GM06990 (cell line): Measurements from ENCODE around the gene ITLN1.

Experiments used
- DNase-seq: peaks from one replicate; pipeline ENCODE4 v3.0.0-alpha.2; 2011; ENCODE audit not compliant: insufficient read length; ENCODE audit errors: extremely low read depth
- H3K27me3 ChIP-seq: replicated peaks from 2 replicates; pipeline ENCODE4 v1.6.0; 2011; ENCODE audit warnings: low read length; ENCODE audit not compliant: control insufficient read depth, insufficient read depth
- H3K36me3 ChIP-seq: 2 replicates; pipeline ENCODE4 v1.5.1; 2011; ENCODE audit warnings: low read length; ENCODE audit not compliant: control insufficient read depth, insufficient read depth
- H3K4me3 ChIP-seq: replicated peaks from 2 replicates; pipeline ENCODE4 v1.5.1; 2011; ENCODE audit warnings: low read depth, mild to moderate bottlenecking, control low read depth, low read length
- TF ChIP-seq, protein P1 (sequence below): IDR thresholded peaks from 2 replicates; pipeline ENCODE4 v1.5.1; 2011; ENCODE audit warnings: low read length, control low read depth, mild to moderate bottlenecking, inconsistent platforms; ENCODE audit not compliant: insufficient read depth, poor library complexity, severe bottlenecking

ITLN1 gene

DNA sequence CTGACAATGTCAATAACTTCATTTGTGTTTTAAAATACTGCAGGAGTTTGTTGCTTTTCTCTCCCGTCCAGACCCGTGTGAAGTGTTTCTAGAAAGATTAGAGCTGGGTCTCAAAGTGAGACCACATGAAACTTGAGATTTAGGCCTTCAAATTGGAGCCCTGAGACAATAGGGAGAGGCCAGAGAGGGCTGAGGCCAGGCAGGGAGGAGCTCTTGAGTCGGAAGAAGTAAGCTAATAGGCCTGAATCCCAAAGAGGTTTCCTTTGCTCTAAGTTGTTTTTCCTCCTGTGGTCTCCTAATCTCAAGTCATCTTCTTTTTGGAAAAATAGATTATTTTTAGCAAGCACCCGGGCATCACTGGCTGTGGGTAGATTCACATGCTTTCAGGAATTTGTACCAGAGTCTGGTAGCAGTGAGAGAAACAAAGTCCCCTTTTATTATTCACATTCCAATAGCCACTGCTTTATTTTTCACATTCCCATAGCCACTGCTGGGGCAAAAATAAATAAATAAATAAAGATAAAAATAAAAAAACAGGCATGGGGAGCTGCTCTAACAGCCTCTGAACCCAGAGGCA, 47.9 kb downstream of the ITLN1 start:
- Histone ChIP-seq H3K27me3 (no peaks in the 10 kb centered on the region), H3K4me3 (no peak overlapping the region), H3K36me3 (no peaks in the 10 kb centered on the region)
- TF ChIP-seq, protein P1, sequence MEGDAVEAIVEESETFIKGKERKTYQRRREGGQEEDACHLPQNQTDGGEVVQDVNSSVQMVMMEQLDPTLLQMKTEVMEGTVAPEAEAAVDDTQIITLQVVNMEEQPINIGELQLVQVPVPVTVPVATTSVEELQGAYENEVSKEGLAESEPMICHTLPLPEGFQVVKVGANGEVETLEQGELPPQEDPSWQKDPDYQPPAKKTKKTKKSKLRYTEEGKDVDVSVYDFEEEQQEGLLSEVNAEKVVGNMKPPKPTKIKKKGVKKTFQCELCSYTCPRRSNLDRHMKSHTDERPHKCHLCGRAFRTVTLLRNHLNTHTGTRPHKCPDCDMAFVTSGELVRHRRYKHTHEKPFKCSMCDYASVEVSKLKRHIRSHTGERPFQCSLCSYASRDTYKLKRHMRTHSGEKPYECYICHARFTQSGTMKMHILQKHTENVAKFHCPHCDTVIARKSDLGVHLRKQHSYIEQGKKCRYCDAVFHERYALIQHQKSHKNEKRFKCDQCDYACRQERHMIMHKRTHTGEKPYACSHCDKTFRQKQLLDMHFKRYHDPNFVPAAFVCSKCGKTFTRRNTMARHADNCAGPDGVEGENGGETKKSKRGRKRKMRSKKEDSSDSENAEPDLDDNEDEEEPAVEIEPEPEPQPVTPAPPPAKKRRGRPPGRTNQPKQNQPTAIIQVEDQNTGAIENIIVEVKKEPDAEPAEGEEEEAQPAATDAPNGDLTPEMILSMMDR, result no peak
- no peak for DNase-seq

DNA sequence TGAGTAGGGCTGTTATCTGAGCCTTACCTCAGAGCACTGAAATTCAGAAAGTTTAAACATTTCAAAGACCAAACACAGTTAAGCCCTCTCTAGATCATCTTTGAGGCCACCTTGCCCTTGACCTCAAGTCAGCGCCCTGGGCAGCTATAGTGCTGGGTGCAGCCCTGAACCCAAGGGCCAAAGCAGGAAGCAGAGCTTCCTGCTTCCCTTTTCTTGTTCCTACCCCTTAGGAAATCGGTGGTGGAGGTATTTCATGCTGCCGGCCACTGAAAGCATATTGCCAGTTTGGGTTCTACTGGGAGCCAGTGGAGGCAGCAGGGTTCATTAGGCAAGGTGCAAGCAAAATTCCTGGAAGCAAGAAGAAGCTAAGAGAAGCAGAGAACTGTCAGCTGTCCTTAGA, 48.4 kb downstream of the ITLN1 start:
- Histone ChIP-seq H3K27me3 (no peaks in the 10 kb centered on the region), H3K4me3 (no peak overlapping the region), H3K36me3 (no peaks in the 10 kb centered on the region)
- TF ChIP-seq, protein P1, result no peak
- DNase-seq, result no peak

DNA sequence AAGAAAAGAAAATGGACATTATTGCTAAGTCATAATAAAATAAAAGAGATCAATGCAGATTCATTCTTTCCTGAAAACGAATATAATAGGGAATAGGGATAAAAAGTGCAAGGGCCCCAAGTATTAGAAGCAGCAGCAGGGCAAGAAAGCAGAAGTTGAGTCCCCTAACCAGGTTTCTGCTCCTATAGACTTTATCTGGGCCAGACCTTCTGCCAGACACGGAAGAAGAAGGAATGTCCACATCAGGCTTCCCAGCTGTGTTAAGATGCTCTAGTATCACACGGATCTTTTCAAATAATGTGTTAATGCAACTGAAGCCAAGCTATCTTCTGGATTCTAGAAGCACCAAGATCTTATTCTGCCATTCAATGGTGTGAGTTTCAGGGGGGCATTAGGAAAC, 49.2 kb downstream of the ITLN1 start:
- no peak for DNase-seq
- TF ChIP-seq, protein P1, result no peak

DNA sequence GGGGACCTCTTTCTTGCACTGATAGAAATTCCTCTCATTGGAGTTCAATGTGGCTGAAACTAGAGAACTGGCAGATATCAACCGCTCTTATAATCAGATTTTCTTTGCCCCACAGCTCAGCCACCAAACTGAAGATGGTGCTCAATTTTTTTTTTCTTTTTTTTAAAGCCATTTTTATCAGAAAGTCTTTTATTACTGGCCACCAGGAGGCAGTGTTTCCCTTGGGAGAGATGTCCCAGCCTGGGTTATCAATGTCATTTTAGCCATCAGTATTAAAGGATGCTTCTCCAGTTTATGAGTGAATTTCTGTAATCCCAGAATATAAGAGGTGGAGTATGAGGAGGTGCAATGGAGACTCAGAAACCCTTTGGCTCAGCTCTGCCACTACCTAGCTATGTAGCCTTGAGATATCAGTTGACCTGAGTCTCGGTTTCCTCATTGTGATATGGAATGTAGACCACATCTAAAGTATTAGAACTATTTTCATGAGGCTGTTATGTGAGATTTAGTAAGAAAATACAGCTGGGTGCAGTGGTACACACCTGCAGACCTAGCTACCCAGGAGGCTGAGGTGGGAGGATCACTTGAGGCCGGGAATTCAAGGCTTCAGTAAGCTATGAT, 49.9 kb downstream of the ITLN1 start:
- H3K4me3 ChIP-seq, result no peak overlapping the region
- no peaks in the 10 kb centered on the region for H3K27me3 ChIP-seq
- DNase-seq, result no peak

More for the DNA sequence above, 49.2 kb downstream of the ITLN1 start:
- Histone ChIP-seq H3K27me3 (no peaks in the 10 kb centered on the region), H3K36me3 (no peaks in the 10 kb centered on the region), H3K4me3 (no peak overlapping the region)

DNA sequence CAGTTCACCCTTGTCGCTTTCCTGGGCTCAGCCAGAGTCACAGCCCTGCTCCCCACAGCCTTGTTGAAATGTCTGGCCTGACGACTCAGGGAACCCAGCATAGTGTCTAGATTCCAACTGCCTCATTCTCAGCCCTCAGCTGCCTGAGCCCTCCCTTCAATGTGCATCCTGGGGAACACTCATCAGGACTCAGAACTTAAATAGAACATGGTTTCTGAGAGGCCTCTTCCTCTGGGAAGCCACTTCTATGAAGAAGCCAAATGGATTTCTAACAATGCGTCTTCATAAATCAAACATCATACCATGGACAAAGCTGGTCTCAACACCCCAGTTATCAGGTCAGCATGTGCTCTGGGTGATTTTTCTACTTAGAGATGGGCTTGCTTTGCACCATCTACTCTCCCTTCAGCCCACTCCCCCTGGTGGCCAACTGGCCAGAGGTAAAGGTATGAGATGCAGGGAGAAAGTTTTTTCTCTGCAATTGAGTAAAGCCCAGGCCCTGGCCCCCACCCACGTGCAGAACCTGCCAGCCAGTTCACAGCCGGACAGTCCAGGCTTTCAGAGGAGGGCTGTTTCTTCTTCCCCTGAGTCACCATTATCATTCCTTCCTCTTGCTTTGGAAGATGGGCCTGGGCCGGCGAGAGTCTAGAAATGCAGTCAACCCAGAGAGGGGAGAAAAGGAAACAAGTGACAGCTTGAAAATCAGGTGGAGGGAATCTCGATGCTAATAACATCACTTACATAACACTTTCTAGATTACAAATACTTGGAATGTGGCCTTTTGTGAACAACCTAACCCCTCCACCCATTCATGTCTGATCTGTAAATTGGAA, 54.4 kb downstream of the ITLN1 start:
- DNase-seq, result peak; percentile 29
- TF ChIP-seq, protein P1, result peak; percentile 87
- Histone ChIP-seq H3K27me3 (no peaks in the 10 kb centered on the region), H3K36me3 (no peaks in the 10 kb centered on the region; the same call in 1 of the 2 replicates), H3K4me3 (no peak overlapping the region)

More for the DNA sequence above, 49.9 kb downstream of the ITLN1 start:
- TF ChIP-seq, protein P1, result peak; percentile 64
- no peaks in the 10 kb centered on the region for H3K36me3 ChIP-seq
